ENCODE data around the gene RHOBTB1.

- TF ChIP-seq CTCF (IDR thresholded peaks at IDR 0.05; ENCODE audit: low read depth, low read length): no peak
- no peak for TF ChIP-seq POLR2A (IDR thresholded peaks at IDR 0.05; ENCODE audit: extremely low read depth, insufficient read length)
- no peak for TF ChIP-seq MAX (IDR thresholded peaks at IDR 0.05; ENCODE audit: low read depth, low read length)
Measured at GRCh38 chr10:60848126-60848525, 95.9 kb downstream of the RHOBTB1 start.
